ENCODE measurements around the gene HSPA13. TPM values are rescaled to one million over a fixed set of nuclear protein-coding genes. Genes with fewer than 3 reads are reported as not detected.

HSPA13 gene
- total and polyA plus RNA-seq, 2 donors (not counting 3 experiments of a cell fraction or from before 2014, with no cell fraction given): 11.5 to 40.4 TPM

DNA sequence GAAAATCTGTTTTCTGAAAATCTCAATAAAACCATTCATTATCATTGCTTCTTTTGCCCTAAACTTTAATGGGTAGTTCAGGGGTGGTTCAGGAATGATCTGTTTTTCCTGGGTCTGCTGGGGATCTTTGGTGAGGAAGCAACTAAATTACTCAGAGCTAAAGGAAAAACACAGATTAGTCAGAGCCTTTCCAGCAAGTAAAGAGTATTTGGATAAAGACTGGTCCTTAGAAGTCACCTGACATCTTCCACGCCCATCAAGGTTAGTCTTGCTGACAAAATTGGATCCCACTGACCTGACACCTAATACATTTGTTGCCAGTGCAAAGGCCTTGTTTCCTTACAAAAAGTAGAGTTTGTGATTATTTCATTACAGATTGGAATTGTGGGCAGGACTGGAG is 24.2 kb downstream of the HSPA13 start:
- H3K36me3 ChIP-seq (ENCODE audit: control insufficient read depth in 2 of 2, extremely low read depth in 1 of 2, insufficient read depth in 2 of 2, low read length in 2 of 2): no peaks in the 10 kb centered on the region
- dilution Hi-C loops (cut with MboI; ENCODE audit: extremely low pct_ligation_motif_present, low sequenced_read_pairs): no loop called here
- BruUV-seq (replicated peaks): no TSS peak

GRCh38 chr21:14356746-14357145 is 26.2 kb downstream of the HSPA13 start:
- intact Hi-C loops (cut with micrococcal nuclease): no loop called here
- H3K9me3 ChIP-seq (replicated peaks; ENCODE audit: control insufficient read depth, insufficient read depth, low read length): no peaks in the 10 kb centered on the region
- H3K4me3 ChIP-seq (replicated peaks in 1 of 3; ENCODE audit: insufficient read depth in 1 of 3, low read depth in 1 of 3, low read length in 3 of 3): no peak overlapping the region
- DNase-seq (ENCODE audit: low read depth, low spot score): no peak
- TF ChIP-seq GATA2 (IDR thresholded peaks at IDR 0.05; ENCODE audit: insufficient read depth, insufficient read length, low read depth, low read length) (no peak), EZH2 (IDR thresholded peaks at IDR 0.05; ENCODE audit: borderline replicate concordance, low read depth, low read length, severe bottlenecking) (no peak), MAX (IDR thresholded peaks at IDR 0.05; ENCODE audit: insufficient read depth, insufficient read length) (no peak), CTCF (IDR thresholded peaks at IDR 0.05; ENCODE audit: extremely low read depth in 1 of 2, insufficient read depth in 1 of 2, low read depth in 1 of 2, low read length in 2 of 2) (no peak), FOS (IDR thresholded peaks at IDR 0.05; ENCODE audit: borderline replicate concordance, insufficient read depth, low read length) (no peak), POLR2AphosphoS5 (IDR thresholded peaks at IDR 0.05; ENCODE audit: insufficient read depth, low read depth, low read length) (no peak), POLR2A (IDR thresholded peaks at IDR 0.05; ENCODE audit: low read depth, low read length) (no peak), MYC (IDR thresholded peaks at IDR 0.05; ENCODE audit: low read depth, low read length) (no peak), JUN (IDR thresholded peaks at IDR 0.05; ENCODE audit: borderline replicate concordance, insufficient read depth, insufficient read length, low read depth) (no peak)
- H3K4me2 ChIP-seq (ENCODE audit: insufficient read depth, low read length): no peak overlapping the region
- H3K27me3 ChIP-seq (ENCODE audit: control insufficient read depth in 2 of 2, insufficient read depth in 2 of 2, low read length in 2 of 2): no peaks in the 10 kb centered on the region
- no peak overlapping the region for H3K9ac ChIP-seq (replicated peaks; ENCODE audit: extremely low read depth, insufficient read depth, low read length)
- dilution Hi-C loops (cut with MboI; ENCODE audit: extremely low pct_ligation_motif_present, low sequenced_read_pairs): no loop called here
- POLR2A ChIA-PET: no interaction called here
- H3K4me1 ChIP-seq (ENCODE audit: control insufficient read depth, extremely low read depth, insufficient read depth, low read length): no peaks in the 10 kb centered on the region
- BruUV-seq (replicated peaks): no TSS peak
- H4K20me1 ChIP-seq (replicated peaks; ENCODE audit: control insufficient read depth, extremely low read depth, insufficient read depth, low read length): no peaks in the 10 kb centered on the region
- H3K27ac ChIP-seq (ENCODE audit: insufficient read depth, low read depth, low read length): no peak overlapping the region
- H3K9me1 ChIP-seq (replicated peaks; ENCODE audit: control insufficient read depth, extremely low read depth, insufficient read depth, low read length): no peaks in the 10 kb centered on the region
- no peaks in the 10 kb centered on the region for H3K36me3 ChIP-seq (ENCODE audit: control insufficient read depth in 2 of 2, extremely low read depth in 1 of 2, insufficient read depth in 2 of 2, low read length in 2 of 2)
- CTCF ChIA-PET: no interaction called here
- no peaks in the 10 kb centered on the region for H3K79me2 ChIP-seq (ENCODE audit: control insufficient read depth, insufficient read depth, low read length)
- no peak for FAIRE-seq
- H2AFZ ChIP-seq (ENCODE audit: low read depth, low read length): no peak overlapping the region

More for the DNA sequence above, 24.2 kb downstream of the HSPA13 start:
- DNase-seq (ENCODE audit: low read depth, low spot score): peak; percentile 15
- no peak overlapping the region for H3K9ac ChIP-seq (replicated peaks; ENCODE audit: extremely low read depth, insufficient read depth, low read length)
- no peak overlapping the region for H2AFZ ChIP-seq (ENCODE audit: low read depth, low read length)
- no peak overlapping the region for H3K4me2 ChIP-seq (ENCODE audit: insufficient read depth, low read length)
- intact Hi-C loops (cut with micrococcal nuclease): no loop called here
- POLR2A ChIA-PET: no interaction called here
- no peaks in the 10 kb centered on the region for H3K4me1 ChIP-seq (ENCODE audit: control insufficient read depth, extremely low read depth, insufficient read depth, low read length)
- H3K4me3 ChIP-seq (replicated peaks in 1 of 3; ENCODE audit: insufficient read depth in 1 of 3, low read depth in 1 of 3, low read length in 3 of 3): no peak overlapping the region
- no peaks in the 10 kb centered on the region for H3K9me1 ChIP-seq (replicated peaks; ENCODE audit: control insufficient read depth, extremely low read depth, insufficient read depth, low read length)
- H3K9me3 ChIP-seq (replicated peaks; ENCODE audit: control insufficient read depth, insufficient read depth, low read length): no peaks in the 10 kb centered on the region
- no peaks in the 10 kb centered on the region for H3K27me3 ChIP-seq (ENCODE audit: control insufficient read depth in 2 of 2, insufficient read depth in 2 of 2, low read length in 2 of 2)
- no peak overlapping the region for H3K27ac ChIP-seq (ENCODE audit: insufficient read depth, low read depth, low read length)
- H4K20me1 ChIP-seq (replicated peaks; ENCODE audit: control insufficient read depth, extremely low read depth, insufficient read depth, low read length): no peaks in the 10 kb centered on the region
- TF ChIP-seq FOS (IDR thresholded peaks at IDR 0.05; ENCODE audit: borderline replicate concordance, insufficient read depth, low read length) (peak; percentile 22), JUN (IDR thresholded peaks at IDR 0.05; ENCODE audit: borderline replicate concordance, insufficient read depth, insufficient read length, low read depth) (no peak), EZH2 (IDR thresholded peaks at IDR 0.05; ENCODE audit: borderline replicate concordance, low read depth, low read length, severe bottlenecking) (no peak), GATA2 (IDR thresholded peaks at IDR 0.05; ENCODE audit: insufficient read depth, insufficient read length, low read depth, low read length) (no peak), POLR2AphosphoS5 (IDR thresholded peaks at IDR 0.05; ENCODE audit: insufficient read depth, low read depth, low read length) (no peak)
- FAIRE-seq: no peak
- CTCF ChIA-PET: no interaction called here
- no peaks in the 10 kb centered on the region for H3K79me2 ChIP-seq (ENCODE audit: control insufficient read depth, insufficient read depth, low read length)
